OCI-LY3 (cell line): Measurements from ENCODE around the gene CYP11A1.

Source experiments
- EZH2phosphoT487 ChIP-seq: fragments of 200-600 bp; shearing (Covaris generic); IDR thresholded peaks from 2 replicates; pipeline ENCODE4 v1.6.1; 2018; ENCODE audit warnings: antibody characterized with exemption, mixed run types, low read depth
- TF ChIP-seq, protein P1 (sequence below): fragments of 200-600, 300-600 bp; sonication (generic); IDR thresholded peaks from 2 replicates; pipeline ENCODE4 v1.5.1; 2014; ENCODE audit warnings: antibody characterized with exemption, low read length, low read depth

GRCh38 chr15:74332011-74332410 is 35.4 kb downstream of the CYP11A1 start:
- TF ChIP-seq, protein P1, sequence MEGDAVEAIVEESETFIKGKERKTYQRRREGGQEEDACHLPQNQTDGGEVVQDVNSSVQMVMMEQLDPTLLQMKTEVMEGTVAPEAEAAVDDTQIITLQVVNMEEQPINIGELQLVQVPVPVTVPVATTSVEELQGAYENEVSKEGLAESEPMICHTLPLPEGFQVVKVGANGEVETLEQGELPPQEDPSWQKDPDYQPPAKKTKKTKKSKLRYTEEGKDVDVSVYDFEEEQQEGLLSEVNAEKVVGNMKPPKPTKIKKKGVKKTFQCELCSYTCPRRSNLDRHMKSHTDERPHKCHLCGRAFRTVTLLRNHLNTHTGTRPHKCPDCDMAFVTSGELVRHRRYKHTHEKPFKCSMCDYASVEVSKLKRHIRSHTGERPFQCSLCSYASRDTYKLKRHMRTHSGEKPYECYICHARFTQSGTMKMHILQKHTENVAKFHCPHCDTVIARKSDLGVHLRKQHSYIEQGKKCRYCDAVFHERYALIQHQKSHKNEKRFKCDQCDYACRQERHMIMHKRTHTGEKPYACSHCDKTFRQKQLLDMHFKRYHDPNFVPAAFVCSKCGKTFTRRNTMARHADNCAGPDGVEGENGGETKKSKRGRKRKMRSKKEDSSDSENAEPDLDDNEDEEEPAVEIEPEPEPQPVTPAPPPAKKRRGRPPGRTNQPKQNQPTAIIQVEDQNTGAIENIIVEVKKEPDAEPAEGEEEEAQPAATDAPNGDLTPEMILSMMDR: no peak
- TF ChIP-seq EZH2phosphoT487: no peak
